HepG2 (cell line): ENCODE measurements around the gene ZNF19. TPM values are rescaled to one million over a fixed set of nuclear protein-coding genes. Genes with fewer than 3 reads are reported as not detected.

Experiments used
- DNMT1 ChIP-seq: sonication (generic); formaldehyde crosslinking; IDR thresholded peaks from 2 replicates; pipeline ENCODE4 v1.5.1; 2020; ENCODE audit warnings: mild to moderate bottlenecking, missing genetic modification reagents
- HOXA5 ChIP-seq: sonication (generic); formaldehyde crosslinking; IDR thresholded peaks from 2 replicates; pipeline ENCODE4 v1.4.0; 2020; ENCODE audit warnings: missing genetic modification reagents
- HOXD1 ChIP-seq: sonication (generic); formaldehyde crosslinking; IDR thresholded peaks from 2 replicates; pipeline ENCODE4 v1.5.0; 2020; ENCODE audit warnings: missing genetic modification reagents
- ISL2 ChIP-seq: sonication (generic); formaldehyde crosslinking; IDR thresholded peaks from 2 replicates; pipeline ENCODE4 v1.5.0; 2020; ENCODE audit warnings: missing genetic modification reagents
- MED1 ChIP-seq: sonication (generic); formaldehyde crosslinking; IDR thresholded peaks from 2 replicates; pipeline ENCODE4 v1.4.0; 2020; ENCODE audit warnings: missing genetic modification reagents
- MYC ChIP-seq: sonication (generic); formaldehyde crosslinking; IDR thresholded peaks from 2 replicates; pipeline ENCODE4 v1.9.0; 2021; ENCODE audit warnings: missing genetic modification reagents, borderline replicate concordance
- NFAT5 ChIP-seq: sonication (generic); formaldehyde crosslinking; IDR thresholded peaks from 2 replicates; pipeline ENCODE4 v1.4.0; 2020; ENCODE audit warnings: missing genetic modification reagents
- REXO4 ChIP-seq: sonication (generic); formaldehyde crosslinking; IDR thresholded peaks from 2 replicates; pipeline ENCODE4 v1.8.0; 2022; ENCODE audit warnings: missing genetic modification reagents, mild to moderate bottlenecking, borderline replicate concordance
- USF2 ChIP-seq, 2 experiments: sonication (generic) in 1 of 2; formaldehyde crosslinking in 1 of 2; IDR thresholded peaks; 2 replicates each; pipeline versions ENCODE4 v1.5.1 to v1.6.1; 2011 to 2020; ENCODE audit warnings: borderline replicate concordance in 1 of 2, low read depth in 1 of 2, low read length in 1 of 2, mild to moderate bottlenecking in 1 of 2, missing genetic modification reagents in 1 of 2, moderate library complexity in 1 of 2
- ZBTB39 ChIP-seq: sonication (generic); formaldehyde crosslinking; IDR thresholded peaks from 2 replicates; pipeline ENCODE4 v1.5.0; 2020; ENCODE audit warnings: missing genetic modification reagents
- ZNF101 ChIP-seq: sonication (generic); formaldehyde crosslinking; IDR thresholded peaks from 2 replicates; pipeline ENCODE4 v1.4.0; 2020; ENCODE audit warnings: mild to moderate bottlenecking, low read depth, missing genetic modification reagents, borderline replicate concordance
- ZNF615 ChIP-seq: sonication (generic); formaldehyde crosslinking; IDR thresholded peaks from 2 replicates; pipeline ENCODE4 v1.5.0; 2020; ENCODE audit warnings: mild to moderate bottlenecking, missing genetic modification reagents, borderline replicate concordance
- ZNF703 ChIP-seq: sonication (generic); formaldehyde crosslinking; IDR thresholded peaks from 2 replicates; pipeline ENCODE4 v1.5.1; 2020; ENCODE audit warnings: missing genetic modification reagents, mild to moderate bottlenecking, moderate library complexity, borderline replicate concordance
- polyA plus RNA-seq, 8 experiments: library from polyadenylated mRNA; depleted of rRNA in 3 of 8; stranded (reverse) in 7 of 8; unstranded in 1 of 8; fragments of >200 nt; fragmentation: Illumina TruSeq in 4 of 8; extraction: Trizol in 4 of 8; gene quantifications; 2 replicates each; pipeline versions ENCODE4 v1.2.1 to v1.2.3, GENCODE V29; 2011 to 2016; ENCODE audit warnings: low read depth in 4 of 8, missing spikeins in 1 of 8, mixed read lengths in 1 of 8; ENCODE audit not compliant: insufficient read depth in 1 of 8
- total RNA-seq, 5 experiments: library from RNA; depleted of rRNA; stranded (reverse); fragments of >200 nt; fragmentation: Illumina TruSeq; extraction: Trizol; gene quantifications; 2 replicates each; pipeline ENCODE4 v1.2.3, GENCODE V29; 2016; ENCODE audit warnings: low read depth in 1 of 5
- TF ChIP-seq, protein P1 (sequence below): IDR thresholded peaks from 2 replicates; pipeline ENCODE4 v1.6.1; 2016
- TF ChIP-seq, protein P2 (sequence below): sonication (generic); formaldehyde crosslinking; IDR thresholded peaks from 2 replicates; pipeline ENCODE4 v1.5.1; 2020; ENCODE audit warnings: mild to moderate bottlenecking, moderate library complexity, missing genetic modification reagents

ZNF19 gene
- total and polyA plus RNA-seq, 2 of the 13 experiments (the other 11 are each of a cell fraction or from before 2014, with no cell fraction given) = 3.2 to 5.8 TPM

DNA sequence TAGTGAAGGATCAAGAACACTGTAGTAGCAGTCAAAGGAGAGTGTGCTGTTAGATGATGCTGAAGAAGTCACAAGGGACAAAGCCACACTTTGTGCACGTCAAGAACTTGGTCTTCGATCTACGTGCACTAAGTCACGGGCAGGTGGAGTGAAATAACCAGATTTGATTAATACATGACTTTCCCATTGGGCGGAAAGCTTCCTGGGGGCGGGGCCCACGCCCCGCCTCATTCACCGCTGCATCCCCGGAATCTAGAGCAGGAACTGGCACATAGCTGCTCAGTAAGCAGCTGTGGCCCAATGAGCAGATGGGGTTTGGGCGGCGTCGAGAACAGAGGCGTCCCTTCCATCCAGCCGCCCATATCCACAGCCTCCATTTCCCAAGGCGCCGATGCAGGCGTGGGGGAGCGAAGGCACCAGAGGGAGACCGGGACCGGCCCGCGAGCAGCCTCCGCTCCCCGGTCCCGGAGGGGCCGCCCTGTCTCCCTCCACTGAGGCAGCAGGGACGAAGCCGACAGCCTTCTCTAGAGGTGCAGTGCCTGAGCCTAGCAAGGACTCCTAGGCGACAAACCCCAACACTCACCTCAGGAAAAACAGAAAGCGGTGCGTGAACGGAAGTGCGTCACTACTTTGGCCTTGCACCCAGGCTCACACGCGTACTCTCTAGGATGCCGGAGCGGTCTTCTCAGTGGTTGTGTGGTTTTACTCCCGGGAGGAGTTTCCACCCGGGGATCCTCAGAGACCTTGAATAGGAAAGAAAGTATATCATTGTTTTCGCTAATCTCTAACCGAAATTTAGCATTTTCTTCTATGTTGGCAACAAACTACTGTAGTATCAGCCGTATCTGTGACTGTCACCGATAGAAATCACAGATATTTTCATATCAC is 4.9 kb downstream of the ZNF19 start (continued):
- no peak for TF ChIP-seq ZBTB39 (CRISPR knock-in tag)
- TF ChIP-seq ZNF101 = no peak
- no peak for TF ChIP-seq ZNF615 (CRISPR knock-in tag)
- TF ChIP-seq, protein P1, sequence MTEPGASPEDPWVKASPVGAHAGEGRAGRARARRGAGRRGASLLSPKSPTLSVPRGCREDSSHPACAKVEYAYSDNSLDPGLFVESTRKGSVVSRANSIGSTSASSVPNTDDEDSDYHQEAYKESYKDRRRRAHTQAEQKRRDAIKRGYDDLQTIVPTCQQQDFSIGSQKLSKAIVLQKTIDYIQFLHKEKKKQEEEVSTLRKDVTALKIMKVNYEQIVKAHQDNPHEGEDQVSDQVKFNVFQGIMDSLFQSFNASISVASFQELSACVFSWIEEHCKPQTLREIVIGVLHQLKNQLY (CRISPR knock-in tag) = peak; percentile 71; the same call in 1 of the 2 replicates
- no peak for TF ChIP-seq ZNF703 (CRISPR knock-in tag)
- TF ChIP-seq, protein P2, sequence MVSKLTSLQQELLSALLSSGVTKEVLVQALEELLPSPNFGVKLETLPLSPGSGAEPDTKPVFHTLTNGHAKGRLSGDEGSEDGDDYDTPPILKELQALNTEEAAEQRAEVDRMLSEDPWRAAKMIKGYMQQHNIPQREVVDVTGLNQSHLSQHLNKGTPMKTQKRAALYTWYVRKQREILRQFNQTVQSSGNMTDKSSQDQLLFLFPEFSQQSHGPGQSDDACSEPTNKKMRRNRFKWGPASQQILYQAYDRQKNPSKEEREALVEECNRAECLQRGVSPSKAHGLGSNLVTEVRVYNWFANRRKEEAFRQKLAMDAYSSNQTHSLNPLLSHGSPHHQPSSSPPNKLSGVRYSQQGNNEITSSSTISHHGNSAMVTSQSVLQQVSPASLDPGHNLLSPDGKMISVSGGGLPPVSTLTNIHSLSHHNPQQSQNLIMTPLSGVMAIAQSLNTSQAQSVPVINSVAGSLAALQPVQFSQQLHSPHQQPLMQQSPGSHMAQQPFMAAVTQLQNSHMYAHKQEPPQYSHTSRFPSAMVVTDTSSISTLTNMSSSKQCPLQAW = peak; percentile 66; the same call in 1 of the 2 replicates
- peak; percentile 50; the same call in 1 of the 2 replicates for TF ChIP-seq HOXD1
- TF ChIP-seq ISL2 = peak; percentile 70
- no peak for TF ChIP-seq USF2 (IDR thresholded peaks at IDR 0.05; ENCODE audit: low read depth, low read length)
- TF ChIP-seq USF2 (CRISPR knock-in tag; IDR thresholded peaks at IDR 0.05; ENCODE audit: borderline replicate concordance) = no peak
- peak; percentile 96; the same call in 1 of the 2 replicates for TF ChIP-seq DNMT1 (CRISPR knock-in tag)
- no peak for TF ChIP-seq REXO4
- TF ChIP-seq HOXA5 = peak; percentile 90
- TF ChIP-seq MED1 (CRISPR knock-in tag) = peak; percentile 50; the same call in 1 of the 2 replicates
- TF ChIP-seq MYC (CRISPR knock-in tag) = peak; percentile 85
- no peak for TF ChIP-seq NFAT5
